H1 (cell line): ENCODE measurements around the gene TIMP3. TPM values are rescaled to one million over a fixed set of nuclear protein-coding genes. Genes with fewer than 3 reads are reported as not detected.

Source experiments
- CTCF ChIA-PET: fragments of 300-600 bp; sonication (Branson Sonifier 250); formaldehyde crosslinking; loops from one replicate; lab custom pipeline; 2021; ENCODE audit not compliant: partially characterized antibody; lab: Charles Lee
- POLR2A ChIA-PET: fragments of 300-600 bp; sonication (Branson Sonifier 250); formaldehyde crosslinking; loops from one replicate; lab custom pipeline; 2021; ENCODE audit warnings: inconsistent platforms; ENCODE audit not compliant: partially characterized antibody; lab: Charles Lee
- DNase-seq, 2 experiments: peaks; one replicate each; pipeline versions ENCODE4 v3.0.0 to v3.0.0-alpha.2; 2010 to 2022; ENCODE audit warnings: low spot score in 2 of 2, low read depth in 1 of 2, mixed read lengths in 1 of 2
- FAIRE-seq: peaks from 2 replicates; lab custom pipeline; 2011; peaks lifted over from hg19 to GRCh38; lab: Jason Lieb, UNC
- H2AFZ ChIP-seq: 2 replicates; pipeline ENCODE4 v1.8.1; 2012; ENCODE audit warnings: low read length, inconsistent platforms
- H2AK5ac ChIP-seq: 2 replicates; pipeline ENCODE4 v1.6.1; 2013; ENCODE audit warnings: low read depth, low read length
- H2BK120ac ChIP-seq: replicated peaks from 2 replicates; pipeline ENCODE3; 2013; ENCODE audit warnings: low read depth, low read length, inconsistent platforms
- H2BK12ac ChIP-seq: 2 replicates; pipeline ENCODE4 v1.6.1; 2013; ENCODE audit warnings: low read depth, low read length
- H2BK15ac ChIP-seq: 2 replicates; pipeline ENCODE4 v1.6.1; 2013; ENCODE audit warnings: low read length
- H2BK20ac ChIP-seq: 2 replicates; pipeline ENCODE4 v1.6.1; 2013; ENCODE audit warnings: low read length
- H2BK5ac ChIP-seq: 2 replicates; pipeline ENCODE4 v1.6.1; 2013; ENCODE audit warnings: low read depth, low read length
- H3K14ac ChIP-seq: 2 replicates; pipeline ENCODE4 v1.6.1; 2013; ENCODE audit warnings: inconsistent platforms; ENCODE audit not compliant: insufficient read length
- H3K18ac ChIP-seq: 2 replicates; pipeline ENCODE4 v1.6.1; 2013; ENCODE audit warnings: low read length; ENCODE audit errors: extremely low read depth
- H3K23ac ChIP-seq: 2 replicates; pipeline ENCODE4 v1.6.1; 2013; ENCODE audit warnings: inconsistent platforms; ENCODE audit not compliant: insufficient read length
- H3K23me2 ChIP-seq: 2 replicates; pipeline ENCODE4 v1.6.1; 2013; ENCODE audit warnings: low read depth, low read length
- H3K27ac ChIP-seq: 2 replicates; pipeline ENCODE4 v1.6.1; 2011; ENCODE audit warnings: low read depth, low read length, inconsistent platforms
- H3K27me3 ChIP-seq, 4 experiments: replicated peaks in 1 of 4; 1 replicate in 1 of 4; 2 replicates in 3 of 4; pipeline versions ENCODE4 v1.6.1 to v1.8.1; 2011 to 2013; ENCODE audit warnings: low read length in 3 of 4, mild to moderate bottlenecking in 3 of 4, inconsistent platforms in 2 of 4, mixed read lengths in 2 of 4, moderate library complexity in 1 of 4; ENCODE audit not compliant: control insufficient read depth in 3 of 4, insufficient read depth in 3 of 4; ENCODE audit errors: extremely low read depth in 1 of 4
- H3K36me3 ChIP-seq, 4 experiments: 2 replicates each; pipeline versions ENCODE4 v1.6.1 to v1.8.1; 2011 to 2013; ENCODE audit warnings: mild to moderate bottlenecking in 4 of 4, low read length in 3 of 4, moderate library complexity in 2 of 4, control low read depth in 1 of 4, inconsistent platforms in 1 of 4; ENCODE audit not compliant: insufficient read depth in 4 of 4, control insufficient read depth in 2 of 4
- H3K4ac ChIP-seq: replicated peaks from 2 replicates; pipeline ENCODE3; 2013; ENCODE audit warnings: low read length, low read depth, mixed read lengths, inconsistent platforms; ENCODE audit not compliant: insufficient read length
- H3K4me1 ChIP-seq, 4 experiments: replicated peaks in 1 of 4; 1 replicate in 1 of 4; 2 replicates in 3 of 4; pipeline versions ENCODE4 v1.6.1 to v1.8.1; 2011 to 2013; ENCODE audit warnings: low read length in 3 of 4, inconsistent platforms in 2 of 4, mixed read lengths in 1 of 4; ENCODE audit not compliant: insufficient read depth in 4 of 4, control insufficient read depth in 3 of 4
- H3K4me2 ChIP-seq, 2 experiments: 2 replicates each; pipeline versions ENCODE4 v1.6.1 to v1.8.1; 2011 to 2013; ENCODE audit warnings: low read depth in 2 of 2, low read length in 2 of 2, control low read depth in 1 of 2, inconsistent platforms in 1 of 2, mild to moderate bottlenecking in 1 of 2; ENCODE audit not compliant: insufficient read depth in 1 of 2
- H3K4me3 ChIP-seq, 4 experiments: fragments of 200-600, 300-600 bp in 1 of 4; sonication (generic), shearing (Covaris generic), sonication (Bioruptor Twin) in 1 of 4; 2 replicates each; pipeline versions ENCODE4 v1.5.1 to v1.8.1; 2011 to 2016; ENCODE audit warnings: low read length in 4 of 4, low read depth in 3 of 4, control low read depth in 2 of 4, inconsistent platforms in 2 of 4, mild to moderate bottlenecking in 2 of 4, mixed read lengths in 1 of 4, moderate library complexity in 1 of 4; ENCODE audit not compliant: insufficient read depth in 2 of 4; ENCODE audit errors: extremely low read depth in 1 of 4
- H3K56ac ChIP-seq: replicated peaks from 2 replicates; pipeline ENCODE3; 2013; ENCODE audit warnings: low read depth, mild to moderate bottlenecking, mixed read lengths, low read length, inconsistent platforms; ENCODE audit not compliant: insufficient read length
- H3K79me1 ChIP-seq: 2 replicates; pipeline ENCODE4 v1.6.1; 2013; ENCODE audit warnings: low read depth, low read length, control low read depth
- H3K79me2 ChIP-seq, 2 experiments: 2 replicates each; pipeline versions ENCODE4 v1.6.1 to v1.8.1; 2012 to 2013; ENCODE audit warnings: low read length in 2 of 2, mild to moderate bottlenecking in 2 of 2, inconsistent platforms in 1 of 2; ENCODE audit not compliant: insufficient read depth in 2 of 2, control insufficient read depth in 1 of 2
- H3K9ac ChIP-seq, 4 experiments: replicated peaks in 1 of 4; 1 replicate in 1 of 4; 2 replicates in 3 of 4; pipeline versions ENCODE4 v1.6.1 to v1.8.1; 2011 to 2013; ENCODE audit warnings: low read depth in 3 of 4, low read length in 3 of 4, control low read depth in 2 of 4, mild to moderate bottlenecking in 2 of 4, moderate library complexity in 2 of 4, inconsistent platforms in 1 of 4; ENCODE audit errors: extremely low read depth in 1 of 4
- H3K9me3 ChIP-seq, 2 experiments: 2 replicates each; pipeline versions ENCODE4 v1.6.1 to v1.8.1; 2012 to 2013; ENCODE audit warnings: mild to moderate bottlenecking in 2 of 2, moderate library complexity in 2 of 2, control low read depth in 1 of 2, inconsistent platforms in 1 of 2, low read depth in 1 of 2, low read length in 1 of 2, mixed read lengths in 1 of 2; ENCODE audit not compliant: insufficient read depth in 2 of 2
- H4K20me1 ChIP-seq, 2 experiments: replicated peaks in 1 of 2; 2 replicates each; pipeline versions ENCODE3 to v1.8.1; 2011 to 2013; ENCODE audit warnings: inconsistent platforms in 2 of 2, low read length in 2 of 2, mild to moderate bottlenecking in 1 of 2; ENCODE audit not compliant: insufficient read depth in 2 of 2, control insufficient read depth in 1 of 2
- H4K5ac ChIP-seq: 2 replicates; pipeline ENCODE4 v1.6.1; 2013; ENCODE audit warnings: low read length, low read depth, mixed read lengths, inconsistent platforms; ENCODE audit not compliant: insufficient read length
- H4K8ac ChIP-seq: 2 replicates; pipeline ENCODE4 v1.8.0; 2013; ENCODE audit warnings: mild to moderate bottlenecking, moderate library complexity, low read length, inconsistent platforms; ENCODE audit not compliant: insufficient read depth; ENCODE audit errors: extremely low read depth
- H4K91ac ChIP-seq: replicated peaks from 2 replicates; pipeline ENCODE3; 2013; ENCODE audit warnings: low read length, mixed read lengths, inconsistent platforms; ENCODE audit not compliant: insufficient read length
- E2F6 ChIP-seq: IDR thresholded peaks from 2 replicates; pipeline ENCODE4 v1.6.1; 2012; ENCODE audit warnings: inconsistent platforms
- GTF2F1 ChIP-seq: IDR thresholded peaks from 2 replicates; pipeline ENCODE4 v1.6.1; 2012; ENCODE audit warnings: low read depth, low read length, improper control_type of control experiment, borderline replicate concordance
- NANOG ChIP-seq: IDR thresholded peaks from 2 replicates; pipeline ENCODE4 v1.6.1; 2011; ENCODE audit warnings: low read length, low read depth, mild to moderate bottlenecking, inconsistent platforms; ENCODE audit not compliant: insufficient read depth, poor library complexity, severe bottlenecking
- RNF2 ChIP-seq: fragments of 200-900, 300-1000 bp; sonication (generic); IDR thresholded peaks from 2 replicates; pipeline ENCODE4 v1.7.1; 2016; ENCODE audit warnings: borderline replicate concordance, low read depth, mild to moderate bottlenecking, antibody characterized with exemption, low read length; ENCODE audit not compliant: poor library complexity, severe bottlenecking; ENCODE audit errors: missing control alignments
- WGBS, 2 experiments: shearing (Covaris generic) in 1 of 2; methylation state at CpG; one replicate each; pipeline versions ENCODE4 v1.1.6 to v1.1.7; 2013 to 2015; ENCODE audit warnings: low lambda C conversion rate in 2 of 2, mixed read lengths in 2 of 2, inconsistent platforms in 1 of 2, low coverage in 1 of 2, missing lambda C conversion rate in 1 of 2; ENCODE audit not compliant: insufficient replicate concordance in 2 of 2, insufficient coverage in 1 of 2, insufficient read length in 1 of 2; ENCODE audit errors: extremely low coverage in 1 of 2, missing lambda C conversion rate in 1 of 2; 5-methylcytosine and 5-hydroxymethylcytosine counted together
- polyA plus RNA-seq, 7 experiments: library from polyadenylated mRNA; depleted of rRNA in 3 of 7; stranded (reverse) in 5 of 7; unstranded in 2 of 7; fragments of >200 nt in 5 of 7; fragments of 200-250 nt in 2 of 7; gene quantifications; 1 replicate in 5 of 7; 2 replicates in 1 of 7; 4 replicates in 1 of 7; pipeline versions ENCODE4 v1.2.1 to v1.2.3, GENCODE V29; 2011 to 2013; ENCODE audit warnings: missing spikeins in 2 of 7, mixed read lengths in 2 of 7
- total RNA-seq: library from RNA; stranded (reverse); fragmentation: NEBNext Ultra II Directional; extraction: Animal tissue kit (Norgen Biotek cat#: 25700); gene quantifications from 2 replicates; pipeline ENCODE4 v1.2.1, GENCODE V29; 2021

The TIMP3 gene
- total and polyA plus RNA-seq, 2 of the 8 experiments (the other 6 are each of a cell fraction or from before 2014, with no cell fraction given) = 1.3 to 4.7 TPM

- WGBS, 2 experiments = 75% methylated on average over 14 of the region's 14 CpGs; no CpG with 5 or more reads in 1 of the 2 experiments
- CTCF ChIA-PET = interaction anchor here (0.6 to 11.3 kb wide), 6 partner anchors 8 to 146 kb away, joined by 3 to 96 read pairs (median 4); no protein-coding TSS in a partner anchor
- H2AK5ac ChIP-seq = no peak overlapping the region
- H3K9me3 ChIP-seq = no peaks in the 10 kb centered on the region
- H4K91ac ChIP-seq = no peak overlapping the region
- POLR2A ChIA-PET = interaction anchor here (0.8 kb wide), 1 partner anchor 14 kb away, joined by 3 read pairs; no protein-coding TSS in a partner anchor
- no peaks in the 10 kb centered on the region for H3K79me2 ChIP-seq
- H3K56ac ChIP-seq = no peak overlapping the region
- no peak overlapping the region for H2BK120ac ChIP-seq
- no peak overlapping the region for H4K5ac ChIP-seq
- TF ChIP-seq NANOG (no peak), GTF2F1 (no peak), RNF2 (no peak), E2F6 (no peak)
- H2BK20ac ChIP-seq = no peak overlapping the region
- H2BK5ac ChIP-seq = no peak overlapping the region
- no peak overlapping the region for H2BK12ac ChIP-seq
- H3K27me3 ChIP-seq = peaks cover 0 to 33% (median 24%) of the 10 kb centered on the region in 4 experiments; a peak in 5 of 7 replicates
- H3K79me1 ChIP-seq = no peaks in the 10 kb centered on the region
- peak overlapping the region; percentile 8; the same call in 1 of the 2 replicates for H4K8ac ChIP-seq
- no peak overlapping the region for H3K9ac ChIP-seq
- no peak for DNase-seq
- H4K20me1 ChIP-seq = peaks cover 8 to 25% of the 10 kb centered on the region in 2 experiments
- no peak overlapping the region for H3K4me2 ChIP-seq
- H3K18ac ChIP-seq = no peak overlapping the region
- H3K36me3 ChIP-seq = no peaks in the 10 kb centered on the region
- peaks cover 3 to 20% (median 9%) of the 10 kb centered on the region in 4 experiments for H3K4me1 ChIP-seq
- peaks cover 9% of the 10 kb centered on the region; the same call in 1 of the 2 replicates for H3K23me2 ChIP-seq
- H3K4me3 ChIP-seq = no peak overlapping the region
- FAIRE-seq = no peak
- H3K23ac ChIP-seq = no peak overlapping the region
- H3K14ac ChIP-seq = no peak overlapping the region
- no peak overlapping the region for H2AFZ ChIP-seq
- no peak overlapping the region for H2BK15ac ChIP-seq
- no peak overlapping the region for H3K27ac ChIP-seq
- no peak overlapping the region for H3K4ac ChIP-seq
These were observed 3.2 kb downstream of the TIMP3 start for GRCh38 chr22:32804531-32805360.
